Activated naive CD8-positive, alpha-beta T cell (primary cell): ENCODE measurements around the gene WSCD2.

Experiments
- H3K27ac Mint-ChIP-seq: one replicate; pipeline ENCODE4 v1.8.0; 2021; ENCODE audit warnings: mixed read lengths
- H3K27me3 Mint-ChIP-seq: one replicate; pipeline ENCODE4 v1.8.0; 2021; ENCODE audit warnings: mixed read lengths
- H3K36me3 Mint-ChIP-seq: one replicate; pipeline ENCODE4 v1.8.0; 2021; ENCODE audit warnings: mixed read lengths
- H3K4me1 Mint-ChIP-seq: one replicate; pipeline ENCODE4 v1.8.0; 2021; ENCODE audit warnings: low read depth, mixed read lengths
- H3K4me3 Mint-ChIP-seq: one replicate; pipeline ENCODE4 v1.8.0; 2021; ENCODE audit warnings: mild to moderate bottlenecking, mixed read lengths
- H3K9me3 Mint-ChIP-seq: one replicate; pipeline ENCODE4 v1.8.0; 2021; ENCODE audit warnings: low read depth, mixed read lengths

Gene WSCD2

GRCh38 chr12:108131035-108131434, 1.9 kb downstream of the WSCD2 start:
- no peak overlapping the region for H3K4me3 Mint-ChIP-seq
- no peaks in the 10 kb centered on the region for H3K36me3 Mint-ChIP-seq
- H3K4me1 Mint-ChIP-seq: peaks cover 5% of the 10 kb centered on the region
- no peak overlapping the region for H3K27ac Mint-ChIP-seq
- H3K9me3 Mint-ChIP-seq: no peaks in the 10 kb centered on the region
- peaks cover 36% of the 10 kb centered on the region for H3K27me3 Mint-ChIP-seq

- Mint-ChIP-seq H3K36me3 (no peaks in the 10 kb centered on the region), H3K4me1 (peaks cover 5% of the 10 kb centered on the region), H3K27me3 (peaks cover 36% of the 10 kb centered on the region), H3K27ac (no peak overlapping the region), H3K4me3 (no peak overlapping the region), H3K9me3 (no peaks in the 10 kb centered on the region)
These were observed 2.6 kb downstream of the WSCD2 start for GRCh38 chr12:108131657-108132126.

- no peak overlapping the region for H3K4me3 Mint-ChIP-seq
- peaks cover 24% of the 10 kb centered on the region for H3K27me3 Mint-ChIP-seq
- H3K9me3 Mint-ChIP-seq: no peaks in the 10 kb centered on the region
- H3K36me3 Mint-ChIP-seq: no peaks in the 10 kb centered on the region
- H3K27ac Mint-ChIP-seq: no peak overlapping the region
- H3K4me1 Mint-ChIP-seq: peaks cover 2% of the 10 kb centered on the region
These were observed 4.4 kb downstream of the WSCD2 start for GRCh38 chr12:108133482-108133881.

- Mint-ChIP-seq H3K4me1 (no peaks in the 10 kb centered on the region), H3K27me3 (peaks cover 22% of the 10 kb centered on the region), H3K36me3 (no peaks in the 10 kb centered on the region), H3K9me3 (no peaks in the 10 kb centered on the region), H3K27ac (no peak overlapping the region), H3K4me3 (no peak overlapping the region)
These were observed 5.7 kb downstream of the WSCD2 start for GRCh38 chr12:108134744-108135143.

GRCh38 chr12:108135627-108136026, 6.5 kb downstream of the WSCD2 start:
- Mint-ChIP-seq H3K4me1 (no peaks in the 10 kb centered on the region), H3K27me3 (peaks cover 20% of the 10 kb centered on the region), H3K4me3 (no peak overlapping the region), H3K36me3 (no peaks in the 10 kb centered on the region), H3K9me3 (no peaks in the 10 kb centered on the region), H3K27ac (no peak overlapping the region)

- H3K9me3 Mint-ChIP-seq: no peaks in the 10 kb centered on the region
- H3K27me3 Mint-ChIP-seq: peaks cover 20% of the 10 kb centered on the region
- H3K4me1 Mint-ChIP-seq: no peaks in the 10 kb centered on the region
- no peaks in the 10 kb centered on the region for H3K36me3 Mint-ChIP-seq
- H3K27ac Mint-ChIP-seq: no peak overlapping the region
- H3K4me3 Mint-ChIP-seq: no peak overlapping the region
These were observed 7.6 kb downstream of the WSCD2 start for GRCh38 chr12:108136697-108137096.

- peaks cover 6% of the 10 kb centered on the region for H3K27me3 Mint-ChIP-seq
These were observed 10.4 kb downstream of the WSCD2 start for GRCh38 chr12:108139454-108139853.

GRCh38 chr12:108140501-108140900, 11.4 kb downstream of the WSCD2 start:
- Mint-ChIP-seq H3K36me3 (no peaks in the 10 kb centered on the region), H3K4me1 (no peaks in the 10 kb centered on the region), H3K9me3 (no peaks in the 10 kb centered on the region), H3K27me3 (peaks cover 3% of the 10 kb centered on the region), H3K27ac (no peak overlapping the region), H3K4me3 (no peak overlapping the region)

More at GRCh38 chr12:108139454-108139853, 10.4 kb downstream of the WSCD2 start:
- Mint-ChIP-seq H3K4me1 (no peaks in the 10 kb centered on the region), H3K9me3 (no peaks in the 10 kb centered on the region), H3K36me3 (no peaks in the 10 kb centered on the region), H3K4me3 (no peak overlapping the region), H3K27ac (no peak overlapping the region)

GRCh38 chr12:108141600-108142130, 12.6 kb downstream of the WSCD2 start:
- Mint-ChIP-seq H3K27ac (no peak overlapping the region), H3K4me1 (no peaks in the 10 kb centered on the region), H3K36me3 (no peaks in the 10 kb centered on the region), H3K27me3 (peaks cover 3% of the 10 kb centered on the region), H3K9me3 (no peaks in the 10 kb centered on the region), H3K4me3 (no peak overlapping the region)

- H3K4me3 Mint-ChIP-seq: no peak overlapping the region
- no peaks in the 10 kb centered on the region for H3K36me3 Mint-ChIP-seq
- H3K4me1 Mint-ChIP-seq: no peaks in the 10 kb centered on the region
- peaks cover 4% of the 10 kb centered on the region for H3K27me3 Mint-ChIP-seq
- H3K27ac Mint-ChIP-seq: no peak overlapping the region
- no peaks in the 10 kb centered on the region for H3K9me3 Mint-ChIP-seq
These were observed 14.1 kb downstream of the WSCD2 start for GRCh38 chr12:108143144-108143543.

GRCh38 chr12:108144080-108144479, 15.0 kb downstream of the WSCD2 start:
- Mint-ChIP-seq H3K9me3 (no peaks in the 10 kb centered on the region), H3K4me1 (no peaks in the 10 kb centered on the region), H3K27me3 (peaks cover 6% of the 10 kb centered on the region), H3K36me3 (no peaks in the 10 kb centered on the region), H3K4me3 (no peak overlapping the region), H3K27ac (no peak overlapping the region)

- Mint-ChIP-seq H3K4me3 (no peak overlapping the region), H3K36me3 (no peaks in the 10 kb centered on the region), H3K27ac (no peak overlapping the region), H3K9me3 (no peaks in the 10 kb centered on the region), H3K27me3 (peaks cover 7% of the 10 kb centered on the region), H3K4me1 (no peaks in the 10 kb centered on the region)
These were observed 15.9 kb downstream of the WSCD2 start for GRCh38 chr12:108145011-108145410.

- Mint-ChIP-seq H3K4me1 (no peaks in the 10 kb centered on the region), H3K27me3 (peaks cover 14% of the 10 kb centered on the region), H3K4me3 (no peak overlapping the region), H3K27ac (no peak overlapping the region), H3K9me3 (no peaks in the 10 kb centered on the region), H3K36me3 (no peaks in the 10 kb centered on the region)
These were observed 17.2 kb downstream of the WSCD2 start for GRCh38 chr12:108146035-108146893.

- H3K27me3 Mint-ChIP-seq: peaks cover 18% of the 10 kb centered on the region
- H3K4me3 Mint-ChIP-seq: no peak overlapping the region
- no peaks in the 10 kb centered on the region for H3K4me1 Mint-ChIP-seq
- H3K9me3 Mint-ChIP-seq: no peaks in the 10 kb centered on the region
- H3K36me3 Mint-ChIP-seq: no peaks in the 10 kb centered on the region
- no peak overlapping the region for H3K27ac Mint-ChIP-seq
These were observed 18.2 kb downstream of the WSCD2 start for GRCh38 chr12:108147279-108147678.

- Mint-ChIP-seq H3K4me3 (no peak overlapping the region), H3K4me1 (no peaks in the 10 kb centered on the region), H3K36me3 (no peaks in the 10 kb centered on the region), H3K9me3 (no peaks in the 10 kb centered on the region), H3K27ac (no peak overlapping the region), H3K27me3 (peaks cover 18% of the 10 kb centered on the region)
These were observed 19.5 kb downstream of the WSCD2 start for GRCh38 chr12:108148521-108149074.
